ENCODE data around the gene PPFIA2.
A peak's percentile ranks its signal among the peaks of the same experiment; 100 is the strongest.

The PPFIA2 gene

GRCh38 chr12:81333812-81334211 is 425.3 kb downstream of the PPFIA2 start:
- DNase-seq, result no peak

GRCh38 chr12:81332054-81332453 is 427.1 kb downstream of the PPFIA2 start:
- no peak for DNase-seq

- no peak for DNase-seq
These were observed 428.7 kb downstream of the PPFIA2 start for GRCh38 chr12:81330480-81330879.

- no peak for DNase-seq
These were observed 430.1 kb downstream of the PPFIA2 start for GRCh38 chr12:81329085-81329484.

- no peak for DNase-seq
These were observed 431.7 kb downstream of the PPFIA2 start for GRCh38 chr12:81327425-81327824.

- no peak for DNase-seq
These were observed 434.1 kb downstream of the PPFIA2 start for GRCh38 chr12:81325086-81325485.

- no peak for DNase-seq
These were observed 444.1 kb downstream of the PPFIA2 start for GRCh38 chr12:81314903-81315531.

GRCh38 chr12:81303935-81304334 is 455.2 kb downstream of the PPFIA2 start:
- DNase-seq, result no peak

- DNase-seq, result no peak
These were observed 458.7 kb downstream of the PPFIA2 start for GRCh38 chr12:81300454-81300853.

GRCh38 chr12:81297601-81298000 is 461.5 kb downstream of the PPFIA2 start:
- DNase-seq, result no peak

GRCh38 chr12:81296556-81297305 is 462.4 kb downstream of the PPFIA2 start:
- no peak for DNase-seq

- DNase-seq, result no peak
These were observed 463.9 kb downstream of the PPFIA2 start for GRCh38 chr12:81295251-81295650.

GRCh38 chr12:81294325-81295190 is 464.6 kb downstream of the PPFIA2 start:
- DNase-seq, result no peak

- DNase-seq, result no peak
These were observed 470.5 kb downstream of the PPFIA2 start for GRCh38 chr12:81288651-81289050.

GRCh38 chr12:81284137-81284536 is 475.0 kb downstream of the PPFIA2 start:
- no peak for DNase-seq

- no peak for DNase-seq
These were observed 484.3 kb downstream of the PPFIA2 start for GRCh38 chr12:81274637-81275529.

GRCh38 chr12:81270385-81270784 is 488.8 kb downstream of the PPFIA2 start:
- DNase-seq, result no peak

GRCh38 chr12:81263072-81263471 is 496.1 kb downstream of the PPFIA2 start:
- no peak for DNase-seq

GRCh38 chr12:81261508-81262207 is 497.5 kb downstream of the PPFIA2 start:
- DNase-seq, result no peak

GRCh38 chr12:81259360-81259759 is 499.8 kb downstream of the PPFIA2 start:
- no peak for DNase-seq

- DNase-seq, result peak; percentile 78
These were observed 501.1 kb downstream of the PPFIA2 start for GRCh38 chr12:81257947-81258551.

- no peak for DNase-seq
These were observed 503.2 kb downstream of the PPFIA2 start for GRCh38 chr12:81255947-81256346.

Measured in DMS153 (cell line).